Hepatocyte (in vitro differentiated cells): ENCODE results near the gene SLCO3A1.

Source experiments
- CTCF ChIP-seq: fragments of 200-600 bp; sonication (generic); IDR thresholded peaks from 2 replicates; pipeline ENCODE4 v1.5.1; 2016; ENCODE audit warnings: antibody characterized with exemption, mild to moderate bottlenecking; ENCODE audit not compliant: poor library complexity
- EZH2 ChIP-seq: fragments of 200-600 bp; sonication (generic); IDR thresholded peaks from 2 replicates; pipeline ENCODE4 v1.6.1; 2016; ENCODE audit warnings: antibody characterized with exemption, mild to moderate bottlenecking, borderline replicate concordance

- TF ChIP-seq CTCF (no peak), EZH2 (no peak)
Observed at GRCh38 chr15:92161039-92161670, 307.6 kb downstream of the SLCO3A1 start.
